HG03066 (cell line): ENCODE data around the gene PPP2R3B.
"Not testable (repeated sequence)": the region's sequence is repeated elsewhere in the genome, so short reads cannot be mapped to it uniquely, and the experiment has no call there.

Experiments
- ATAC-seq: cut with Tn5 transposase; IDR thresholded peaks from one replicate; pipeline ENCODE4 v1.9.1; 2021; ENCODE audit warnings: low read depth; ENCODE audit not compliant: unreplicated experiment

The PPP2R3B gene

GRCh38 chrX:405149-405548, 18.4 kb upstream of the PPP2R3B start:
- no peak for ATAC-seq

GRCh38 chrX:404656-405055, 17.9 kb upstream of the PPP2R3B start:
- no peak for ATAC-seq

GRCh38 chrX:402857-403256, 16.1 kb upstream of the PPP2R3B start:
- ATAC-seq = no peak

GRCh38 chrX:400258-400657, 13.6 kb upstream of the PPP2R3B start:
- ATAC-seq = no peak

- ATAC-seq = no peak
These were observed 10.9 kb upstream of the PPP2R3B start for GRCh38 chrX:397575-397974.

- no peak for ATAC-seq
These were observed 8.1 kb upstream of the PPP2R3B start for GRCh38 chrX:394830-395229.

GRCh38 chrX:392575-392846, 5.8 kb upstream of the PPP2R3B start:
- no peak for ATAC-seq

GRCh38 chrX:391717-392574, 5.2 kb upstream of the PPP2R3B start:
- no peak for ATAC-seq

GRCh38 chrX:390459-390858, 3.8 kb upstream of the PPP2R3B start:
- ATAC-seq = no peak

- no peak for ATAC-seq
These were observed 2.3 kb upstream of the PPP2R3B start for GRCh38 chrX:389021-389441.

- no peak for ATAC-seq
These were observed 1.0 kb upstream of the PPP2R3B start for GRCh38 chrX:387729-388128.

- peak; percentile 15 for ATAC-seq
These were observed 404 bp downstream of the PPP2R3B start for GRCh38 chrX:386239-386767.

- not testable (repeated sequence) for ATAC-seq
These were observed 971 bp downstream of the PPP2R3B start for GRCh38 chrX:385736-386135.

- ATAC-seq = no peak
These were observed 1.8 kb downstream of the PPP2R3B start for GRCh38 chrX:384861-385260.

GRCh38 chrX:378443-378842, 8.3 kb downstream of the PPP2R3B start:
- no peak for ATAC-seq

GRCh38 chrX:376206-376605, 10.5 kb downstream of the PPP2R3B start:
- ATAC-seq = not testable (repeated sequence)

- ATAC-seq = no peak
These were observed 11.3 kb downstream of the PPP2R3B start for GRCh38 chrX:375181-376036.

- no peak for ATAC-seq
These were observed 12.1 kb downstream of the PPP2R3B start for GRCh38 chrX:374596-374995.

GRCh38 chrX:373641-374471, 12.9 kb downstream of the PPP2R3B start:
- no peak for ATAC-seq

GRCh38 chrX:372856-373640, 13.7 kb downstream of the PPP2R3B start:
- ATAC-seq = no peak
